GM12873 (cell line): ENCODE measurements around the gene CNKSR2.

Experiments used
- TF ChIP-seq, protein P1 (sequence below): IDR thresholded peaks from 2 replicates; pipeline ENCODE4 v1.5.1; 2012; ENCODE audit warnings: low read depth, mild to moderate bottlenecking, moderate library complexity, low read length, control low read depth; ENCODE audit not compliant: insufficient read depth; ENCODE audit errors: missing control alignments

CNKSR2 gene

GRCh38 chrX:21375708-21376009 lies 1.4 kb downstream of the CNKSR2 start:
- TF ChIP-seq, protein P1, sequence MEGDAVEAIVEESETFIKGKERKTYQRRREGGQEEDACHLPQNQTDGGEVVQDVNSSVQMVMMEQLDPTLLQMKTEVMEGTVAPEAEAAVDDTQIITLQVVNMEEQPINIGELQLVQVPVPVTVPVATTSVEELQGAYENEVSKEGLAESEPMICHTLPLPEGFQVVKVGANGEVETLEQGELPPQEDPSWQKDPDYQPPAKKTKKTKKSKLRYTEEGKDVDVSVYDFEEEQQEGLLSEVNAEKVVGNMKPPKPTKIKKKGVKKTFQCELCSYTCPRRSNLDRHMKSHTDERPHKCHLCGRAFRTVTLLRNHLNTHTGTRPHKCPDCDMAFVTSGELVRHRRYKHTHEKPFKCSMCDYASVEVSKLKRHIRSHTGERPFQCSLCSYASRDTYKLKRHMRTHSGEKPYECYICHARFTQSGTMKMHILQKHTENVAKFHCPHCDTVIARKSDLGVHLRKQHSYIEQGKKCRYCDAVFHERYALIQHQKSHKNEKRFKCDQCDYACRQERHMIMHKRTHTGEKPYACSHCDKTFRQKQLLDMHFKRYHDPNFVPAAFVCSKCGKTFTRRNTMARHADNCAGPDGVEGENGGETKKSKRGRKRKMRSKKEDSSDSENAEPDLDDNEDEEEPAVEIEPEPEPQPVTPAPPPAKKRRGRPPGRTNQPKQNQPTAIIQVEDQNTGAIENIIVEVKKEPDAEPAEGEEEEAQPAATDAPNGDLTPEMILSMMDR, result no peak

GRCh38 chrX:21376636-21377035 lies 2.4 kb downstream of the CNKSR2 start:
- TF ChIP-seq, protein P1, result no peak

- TF ChIP-seq, protein P1, result no peak
These were observed 5.8 kb downstream of the CNKSR2 start for GRCh38 chrX:21379991-21380390.

GRCh38 chrX:21382715-21383114 lies 8.5 kb downstream of the CNKSR2 start:
- TF ChIP-seq, protein P1, result peak; percentile 37

GRCh38 chrX:21383546-21383945 lies 9.3 kb downstream of the CNKSR2 start:
- TF ChIP-seq, protein P1, result no peak

GRCh38 chrX:21384178-21384577 lies 10.0 kb downstream of the CNKSR2 start:
- TF ChIP-seq, protein P1, result no peak

- TF ChIP-seq, protein P1, result no peak
These were observed 20.6 kb downstream of the CNKSR2 start for GRCh38 chrX:21394792-21395191.
